ENCODE measurements around the gene GSN.

The GSN gene

DNA sequence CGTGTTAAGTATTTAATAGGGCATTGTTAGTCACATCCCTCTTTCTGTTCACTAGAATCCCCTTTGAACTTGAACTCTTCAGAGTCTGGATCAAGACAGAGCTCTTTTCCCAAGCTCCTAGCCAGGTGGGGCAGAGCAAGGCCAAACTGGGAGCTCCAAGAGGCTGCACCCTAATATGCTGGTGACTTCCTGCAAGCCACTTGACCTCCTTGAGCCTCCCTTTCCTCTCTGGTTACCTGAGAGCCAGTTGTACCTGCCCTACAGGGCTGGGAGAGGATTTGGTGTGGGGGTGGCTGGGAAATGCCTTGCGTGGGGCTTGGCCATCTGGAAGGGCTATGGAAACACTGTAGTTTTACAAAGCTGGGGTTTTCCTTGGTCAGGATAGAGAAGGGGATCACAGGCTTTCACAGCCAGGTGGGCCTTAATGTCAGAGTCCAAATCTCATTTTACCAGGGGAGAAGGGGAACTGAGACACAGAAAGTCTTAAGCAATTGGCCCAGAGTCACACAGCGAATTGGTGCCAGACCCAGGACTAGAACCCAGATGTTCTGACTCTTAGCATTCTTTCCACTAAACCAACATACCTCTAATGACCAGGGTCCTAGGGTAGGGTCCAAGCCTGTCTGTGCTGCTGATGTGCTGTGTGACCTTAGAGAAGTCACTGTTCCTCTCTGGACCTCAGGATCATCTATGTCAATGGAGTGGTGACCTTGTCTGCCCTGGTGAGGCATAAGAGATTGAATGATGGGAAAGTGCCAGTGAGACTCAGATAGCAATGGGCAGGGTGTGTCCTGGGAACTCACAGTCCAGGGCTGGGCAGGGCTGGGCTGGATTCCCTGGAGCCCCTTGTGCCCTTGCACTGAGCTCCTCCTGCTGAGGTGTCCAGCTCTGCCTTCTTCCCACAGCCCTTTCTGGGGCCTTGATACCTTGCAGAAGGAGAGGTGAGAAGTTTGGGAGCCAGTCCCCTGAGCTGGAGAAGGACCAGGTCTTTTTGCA, 35.8 kb downstream of the GSN start:
- DNase-seq (ENCODE audit: low spot score), result no peak

DNA sequence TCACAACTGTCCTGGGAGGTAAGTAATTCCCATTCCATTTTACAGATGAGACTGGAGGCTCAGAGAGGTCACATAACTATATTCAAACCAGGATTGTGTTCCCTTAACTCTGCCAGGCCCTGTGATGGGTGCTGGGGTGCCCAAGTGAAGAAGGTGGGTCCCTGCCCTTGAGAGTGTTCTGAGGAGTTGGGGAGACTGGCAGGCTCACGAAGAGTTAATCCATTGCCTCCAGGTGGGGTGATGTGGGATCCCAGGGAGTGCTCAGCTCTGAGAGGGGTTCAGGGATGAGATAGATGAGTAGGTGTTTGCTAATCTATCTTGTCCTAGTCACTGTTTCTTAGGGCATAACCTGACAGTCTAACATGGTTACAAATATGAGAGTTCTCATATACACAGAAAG, 36.7 kb downstream of the GSN start:
- DNase-seq (ENCODE audit: low spot score), result no peak

DNA sequence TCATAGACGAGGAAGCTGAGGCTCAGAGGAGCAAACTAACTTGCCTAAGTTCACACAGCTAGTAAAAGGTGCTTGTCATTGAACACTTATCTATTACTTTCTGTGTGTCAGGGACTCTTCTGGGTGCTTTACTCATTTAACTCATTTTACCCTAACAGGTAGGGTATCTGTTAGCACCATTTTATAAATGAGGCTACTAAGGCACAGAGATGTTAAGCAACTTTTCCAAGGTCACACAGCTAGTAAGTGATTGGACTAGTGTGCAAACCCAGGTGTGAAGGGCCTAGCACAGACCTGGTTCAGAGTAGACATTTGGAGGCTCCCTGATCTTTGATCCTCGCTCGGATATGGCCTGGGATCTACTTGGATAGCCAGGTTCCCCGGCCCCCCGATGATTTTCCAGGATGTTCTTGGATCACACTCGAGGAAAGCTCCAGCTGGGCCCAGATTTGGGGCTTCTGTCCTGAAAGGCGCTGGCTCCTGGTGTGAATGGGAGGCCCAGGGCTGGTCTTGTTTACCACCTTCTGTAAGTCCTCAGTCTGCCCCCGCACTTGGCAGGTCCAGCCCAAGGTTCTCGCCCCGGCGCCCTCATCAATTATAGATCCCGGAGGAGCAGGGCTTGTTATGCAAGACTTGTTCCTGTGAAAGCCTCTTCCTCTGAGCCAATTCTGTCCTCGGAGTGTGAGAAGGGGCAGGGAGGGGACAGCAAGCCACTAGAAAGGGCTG, 37.5 kb downstream of the GSN start:
- DNase-seq (ENCODE audit: low spot score), result no peak

DNA sequence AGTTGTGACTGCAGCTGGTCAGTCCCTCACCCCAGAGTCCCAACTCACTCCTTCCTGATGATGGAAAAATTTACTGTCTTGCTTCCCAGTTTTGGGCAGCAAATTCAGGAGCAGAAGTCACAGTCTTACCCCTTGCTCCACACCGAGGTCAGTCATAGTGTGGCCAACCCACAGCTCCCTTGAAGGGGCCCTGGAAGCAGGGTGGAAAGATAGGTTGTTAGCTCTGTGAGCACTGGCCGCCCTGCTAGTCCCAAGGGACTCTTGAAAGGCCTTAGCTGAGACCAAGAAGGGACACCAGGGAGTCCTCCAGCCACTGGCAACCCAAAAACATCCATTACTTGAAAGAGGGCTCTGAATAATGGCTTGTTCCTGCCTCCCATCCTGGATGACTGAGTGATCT, 40.0 kb downstream of the GSN start:
- DNase-seq (ENCODE audit: low spot score), result no peak

DNA sequence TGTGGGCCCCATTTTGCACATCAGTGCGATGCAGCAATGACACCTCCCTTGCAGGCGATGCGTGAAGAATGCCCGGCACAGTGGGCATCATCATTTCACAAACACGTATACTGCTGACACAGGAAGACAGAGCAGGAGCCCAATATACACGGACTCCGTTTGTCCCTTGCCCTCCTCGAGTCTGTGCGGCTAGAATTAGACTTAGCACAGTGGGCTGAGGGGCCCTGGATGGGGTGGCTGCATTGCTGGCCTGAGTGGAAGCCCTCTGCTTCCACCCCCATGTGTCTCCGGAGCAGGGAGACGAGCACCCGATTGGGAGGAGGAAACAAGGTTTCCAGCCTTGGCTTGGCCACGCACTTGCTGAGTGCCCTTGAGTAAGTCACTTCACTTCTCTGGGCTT, 40.8 kb downstream of the GSN start:
- no peak for DNase-seq (ENCODE audit: low spot score)

DNA sequence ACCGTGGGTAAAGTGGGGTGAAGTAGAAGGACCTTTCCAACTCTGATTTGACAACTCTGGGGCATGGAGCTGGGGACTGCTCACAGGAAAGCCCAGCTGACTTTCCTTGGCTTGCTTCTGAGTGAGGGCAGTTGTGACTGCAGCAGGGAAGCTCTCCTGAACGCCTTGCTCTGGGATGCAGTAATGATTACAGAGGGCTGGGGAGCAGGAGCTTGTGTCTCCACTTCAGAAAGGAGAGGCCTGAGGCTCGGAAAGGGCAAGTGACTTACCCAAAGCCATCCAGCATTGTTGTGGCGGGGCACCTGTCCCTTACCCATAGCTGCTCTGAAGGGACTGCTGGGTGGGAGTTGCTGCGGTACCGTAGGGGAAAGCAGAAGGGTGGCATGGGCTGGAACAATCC, 41.2 kb downstream of the GSN start:
- no peak for DNase-seq (ENCODE audit: low spot score)

DNA sequence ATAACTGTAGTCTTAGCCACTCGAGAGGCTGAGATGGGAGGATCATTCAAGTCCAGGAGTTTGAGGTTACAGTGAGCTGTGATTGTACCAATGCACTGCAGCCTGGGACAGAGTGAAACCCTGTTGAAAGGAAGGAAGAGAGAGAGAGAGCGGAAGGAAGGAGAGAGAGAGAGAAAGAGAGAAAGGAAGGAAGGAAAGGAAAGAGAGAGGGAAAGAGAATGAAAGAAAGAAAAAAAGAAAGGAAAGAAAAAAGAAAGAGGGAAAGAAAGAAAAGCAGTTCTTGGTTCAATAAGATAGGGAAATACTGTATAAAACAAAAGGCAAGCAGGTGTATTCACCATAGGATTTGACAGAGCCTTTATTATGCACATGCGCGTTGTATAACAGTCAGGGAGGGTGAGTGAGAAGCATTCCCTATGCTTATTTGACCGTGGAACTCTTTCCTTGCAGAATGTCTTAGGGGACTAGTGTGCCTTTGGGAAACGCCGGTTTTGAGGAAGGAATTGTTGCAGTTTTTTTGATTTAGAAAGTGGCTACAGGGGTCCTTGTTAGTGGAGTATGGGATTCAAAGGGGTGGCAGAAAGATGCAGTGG, 42.0 kb downstream of the GSN start:
- no peak for DNase-seq (ENCODE audit: low spot score)

DNA sequence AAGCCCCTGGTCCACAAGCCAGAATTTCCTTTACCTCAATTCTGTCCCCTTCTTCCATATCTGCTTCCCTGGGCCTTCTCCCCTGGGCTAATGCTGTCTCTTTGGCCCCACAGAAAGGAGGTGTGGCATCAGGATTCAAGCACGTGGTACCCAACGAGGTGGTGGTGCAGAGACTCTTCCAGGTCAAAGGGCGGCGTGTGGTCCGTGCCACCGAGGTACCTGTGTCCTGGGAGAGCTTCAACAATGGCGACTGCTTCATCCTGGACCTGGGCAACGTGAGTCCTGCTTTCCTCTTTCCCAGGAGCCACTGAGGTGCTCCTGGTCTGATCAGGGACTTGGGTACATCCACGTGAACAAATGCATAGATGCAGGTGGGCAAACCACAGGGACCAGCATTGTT, 42.6 kb downstream of the GSN start:
- DNase-seq (ENCODE audit: low spot score), result no peak

DNA sequence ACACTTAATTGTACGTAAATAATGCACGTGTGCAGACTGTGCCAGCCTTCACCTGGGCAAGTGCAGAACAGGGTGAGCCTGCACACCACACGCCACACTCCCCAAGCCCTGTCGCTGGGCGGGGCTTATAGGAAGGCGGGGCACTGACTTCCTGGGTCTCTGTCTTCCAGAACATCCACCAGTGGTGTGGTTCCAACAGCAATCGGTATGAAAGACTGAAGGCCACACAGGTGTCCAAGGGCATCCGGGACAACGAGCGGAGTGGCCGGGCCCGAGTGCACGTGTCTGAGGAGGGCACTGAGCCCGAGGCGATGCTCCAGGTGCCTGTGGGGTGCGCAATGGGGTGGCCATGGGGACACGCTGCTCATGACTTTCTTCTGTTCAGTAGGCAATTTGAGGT, 44.2 kb downstream of the GSN start:
- no peak for DNase-seq (ENCODE audit: low spot score)

DNA sequence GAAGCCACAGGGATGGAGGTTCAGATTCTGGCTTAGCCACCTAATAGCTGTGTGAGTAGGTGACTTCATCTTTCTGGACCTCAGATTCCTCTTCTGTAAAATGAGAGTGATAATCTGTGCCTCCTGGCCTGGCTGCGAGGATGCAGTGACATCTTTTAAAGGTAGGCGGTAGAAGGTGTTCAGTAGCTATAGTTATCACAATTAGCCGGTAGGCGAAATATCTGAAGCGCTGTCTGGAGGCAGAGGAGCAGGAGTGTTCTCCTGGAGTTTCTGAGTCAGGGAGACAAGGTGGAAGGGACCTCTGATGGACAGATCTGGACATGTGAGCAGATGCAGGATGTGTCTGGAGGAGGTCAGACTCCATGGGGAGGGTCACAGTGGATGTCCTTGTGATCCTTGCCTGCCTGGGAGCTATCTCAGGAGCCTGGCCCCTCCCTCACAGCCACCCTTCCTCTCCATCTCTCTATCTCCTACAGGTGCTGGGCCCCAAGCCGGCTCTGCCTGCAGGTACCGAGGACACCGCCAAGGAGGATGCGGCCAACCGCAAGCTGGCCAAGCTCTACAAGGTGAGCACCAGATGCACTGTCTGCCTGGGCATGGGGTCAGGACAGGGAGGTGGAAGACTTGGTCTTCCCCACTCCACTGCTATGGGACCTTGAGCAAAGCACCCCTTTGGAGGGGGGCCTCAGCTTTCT, 45.6 kb downstream of the GSN start:
- no peak for DNase-seq (ENCODE audit: low spot score)

DNA sequence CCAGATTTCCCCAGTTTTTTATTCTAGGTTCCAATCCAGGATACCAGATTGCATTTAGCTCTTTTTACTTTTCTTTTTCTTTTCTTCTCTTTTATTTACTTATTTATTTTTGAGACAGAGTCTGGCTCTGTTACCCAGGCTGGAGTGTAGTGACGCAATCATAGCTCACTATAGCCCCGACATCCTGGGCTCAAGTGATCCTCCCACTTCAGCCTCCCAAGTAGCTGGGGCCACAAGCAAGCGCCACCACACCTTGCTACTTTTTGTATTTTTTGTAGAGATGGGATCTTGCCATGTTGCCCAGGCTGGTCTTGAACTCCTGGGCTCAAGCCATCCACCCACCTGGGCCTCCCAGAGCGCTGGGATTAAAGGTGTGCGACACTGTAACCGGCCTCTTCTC, 48.4 kb downstream of the GSN start:
- no peak for DNase-seq (ENCODE audit: low spot score)

DNA sequence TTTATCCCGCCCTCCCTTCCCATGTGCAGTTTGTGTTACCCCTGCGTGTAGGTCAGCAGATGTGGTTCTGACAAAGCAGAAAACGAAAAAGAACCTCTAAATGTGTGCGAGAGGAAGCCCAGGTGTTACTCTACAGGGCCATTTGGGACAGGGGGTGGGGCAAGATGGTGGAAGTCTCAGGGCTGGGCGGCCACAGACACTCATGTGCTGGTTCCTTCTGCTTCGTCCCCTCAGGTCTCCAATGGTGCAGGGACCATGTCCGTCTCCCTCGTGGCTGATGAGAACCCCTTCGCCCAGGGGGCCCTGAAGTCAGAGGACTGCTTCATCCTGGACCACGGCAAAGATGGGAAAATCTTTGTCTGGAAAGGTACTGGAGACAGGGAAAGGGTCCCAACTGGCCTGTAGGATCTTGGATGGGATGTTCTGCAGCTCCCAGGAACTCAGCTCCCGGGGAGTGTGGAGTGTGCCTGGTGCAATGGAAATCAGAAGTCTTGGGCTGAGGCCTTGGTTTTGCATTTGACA, 49.0 kb downstream of the GSN start:
- no peak for DNase-seq (ENCODE audit: low spot score)

DNA sequence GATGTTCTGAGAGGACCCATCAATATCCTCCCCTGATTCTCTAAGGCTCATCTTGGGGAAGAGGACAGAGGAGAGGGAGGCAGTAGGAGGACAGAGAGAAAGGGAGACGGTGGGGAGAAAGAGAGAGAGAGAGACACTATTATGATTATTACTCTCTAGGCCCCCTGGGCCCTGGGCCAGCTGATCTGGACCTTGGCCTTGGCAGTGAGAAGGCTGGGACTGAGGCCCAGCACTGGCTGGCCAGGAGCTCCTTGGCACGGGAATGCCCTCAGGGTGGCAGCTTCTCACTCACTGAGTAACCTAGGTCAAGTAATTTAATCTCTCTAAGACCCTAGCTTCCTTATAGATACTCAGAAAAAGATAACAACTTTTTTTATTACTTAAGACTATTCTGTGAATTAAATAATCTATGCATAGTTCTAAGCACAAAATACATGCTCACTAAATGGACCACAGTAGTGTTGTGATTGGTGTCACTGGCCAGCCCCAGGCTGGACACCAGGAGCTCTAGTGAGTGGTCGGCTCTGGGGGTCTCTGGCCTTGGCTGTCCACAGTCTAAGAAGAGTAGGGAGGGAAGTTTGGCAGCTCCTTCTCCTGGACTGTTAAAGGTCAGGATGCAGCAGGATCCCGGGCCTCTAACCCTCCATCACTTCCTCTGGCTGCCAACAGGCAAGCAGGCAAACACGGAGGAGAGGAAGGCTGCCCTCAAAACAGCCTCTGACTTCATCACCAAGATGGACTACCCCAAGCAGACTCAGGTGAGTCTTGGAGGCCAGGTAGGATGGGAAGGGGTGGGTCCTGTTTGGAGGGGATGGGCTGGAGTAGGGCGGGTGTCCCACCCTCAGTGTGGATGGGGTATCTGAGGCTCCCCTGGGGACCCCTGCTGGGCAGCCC, 50.0 kb downstream of the GSN start:
- DNase-seq (ENCODE audit: low spot score), result no peak

DNA sequence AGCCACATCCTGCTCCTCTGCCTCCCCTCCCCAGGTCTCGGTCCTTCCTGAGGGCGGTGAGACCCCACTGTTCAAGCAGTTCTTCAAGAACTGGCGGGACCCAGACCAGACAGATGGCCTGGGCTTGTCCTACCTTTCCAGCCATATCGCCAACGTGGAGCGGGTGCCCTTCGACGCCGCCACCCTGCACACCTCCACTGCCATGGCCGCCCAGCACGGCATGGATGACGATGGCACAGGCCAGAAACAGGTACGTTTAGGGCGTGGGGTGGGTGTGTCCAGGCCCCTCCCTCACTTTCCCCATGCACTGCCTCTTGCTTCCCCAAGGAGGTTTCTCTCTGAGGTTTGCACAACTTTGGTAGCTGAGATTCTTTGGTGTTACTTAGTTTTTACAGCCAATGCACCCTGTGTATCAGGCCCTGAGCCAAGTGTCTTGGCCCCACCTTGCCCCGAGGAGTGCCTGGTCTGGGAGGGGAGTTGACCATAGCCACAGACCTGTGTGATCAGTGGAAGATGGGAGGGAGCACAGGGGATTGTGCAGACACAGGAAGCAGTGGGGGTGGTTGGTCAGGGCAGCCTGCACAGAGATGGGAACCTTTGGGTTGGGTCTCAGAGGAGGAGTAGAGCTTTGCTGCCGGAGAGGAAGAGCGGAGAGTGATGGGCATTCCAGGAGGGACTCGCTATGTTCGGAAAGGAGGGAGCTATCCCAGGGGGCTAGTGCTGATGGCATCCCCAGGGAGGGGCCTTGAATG, 50.8 kb downstream of the GSN start:
- no peak for DNase-seq (ENCODE audit: low spot score)

DNA sequence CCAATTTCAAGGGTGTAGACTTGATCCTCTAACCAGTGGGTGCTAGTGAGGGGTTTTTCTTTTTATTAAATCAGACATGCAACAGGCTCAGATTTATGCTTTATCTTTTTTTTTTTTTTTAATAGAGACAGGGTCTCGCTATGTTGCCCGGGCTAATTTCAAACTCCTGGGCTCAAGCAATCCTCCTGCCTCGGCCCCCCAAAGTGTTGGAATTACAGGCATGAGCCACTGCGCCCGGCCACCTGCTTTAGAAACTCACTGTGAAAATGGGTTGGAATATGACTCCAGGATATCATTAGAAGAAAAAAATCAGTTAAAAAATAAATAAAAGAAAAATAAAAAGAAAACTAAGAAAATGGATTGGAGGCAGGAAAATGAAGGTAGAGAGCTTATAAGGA, 51.4 kb downstream of the GSN start:
- DNase-seq (ENCODE audit: low spot score), result no peak

DNA sequence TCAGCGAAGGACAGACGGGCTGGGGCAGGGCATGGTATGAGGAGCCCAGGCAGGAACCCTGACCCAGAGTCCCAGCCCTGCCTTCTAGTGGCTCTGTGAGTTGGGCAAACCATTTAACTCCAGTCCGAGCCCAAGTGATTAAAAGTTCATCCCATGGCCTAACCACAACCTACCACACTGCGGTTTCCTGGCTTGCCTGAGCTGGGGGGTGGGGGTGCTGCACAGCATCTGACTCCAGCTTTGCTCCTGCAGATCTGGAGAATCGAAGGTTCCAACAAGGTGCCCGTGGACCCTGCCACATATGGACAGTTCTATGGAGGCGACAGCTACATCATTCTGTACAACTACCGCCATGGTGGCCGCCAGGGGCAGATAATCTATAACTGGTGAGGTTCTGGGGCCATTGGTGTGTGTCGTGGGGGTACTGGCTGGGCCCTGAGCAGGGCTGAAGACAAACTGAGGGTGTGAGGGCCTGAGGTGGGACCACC, 53.1 kb downstream of the GSN start:
- no peak for DNase-seq (ENCODE audit: low spot score)

DNA sequence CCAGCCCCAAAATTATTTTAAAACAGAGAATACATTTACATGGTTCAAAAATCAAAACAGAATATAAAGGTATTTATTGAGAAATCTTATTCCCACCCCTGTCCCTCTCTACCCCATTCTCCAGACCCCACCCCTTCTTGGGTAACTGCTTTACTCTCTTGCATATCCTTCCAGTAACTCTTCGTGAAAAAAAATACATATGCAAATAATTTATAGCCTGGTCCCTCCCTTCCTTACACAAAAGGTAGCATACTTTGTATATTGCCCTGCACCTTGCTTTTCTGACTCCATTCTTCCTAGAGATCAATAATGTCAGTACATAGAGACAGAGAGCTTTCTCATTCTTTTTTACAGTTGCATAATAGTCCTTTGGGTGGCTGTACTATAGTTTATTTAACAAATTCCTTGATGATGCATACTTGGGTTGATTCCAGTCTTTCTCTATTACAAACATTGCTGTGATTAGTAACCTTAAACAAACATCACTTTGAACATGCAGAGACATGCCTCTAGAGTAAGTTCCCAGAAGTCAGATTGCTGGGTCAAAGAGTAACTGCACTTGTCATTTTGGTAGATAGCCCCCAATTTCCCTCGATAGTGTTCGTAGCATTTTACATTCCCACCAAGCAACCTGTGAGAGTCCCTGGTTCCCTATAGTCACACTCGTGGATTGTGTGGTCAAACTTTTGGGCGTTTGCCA, 54.2 kb downstream of the GSN start:
- no peak for DNase-seq (ENCODE audit: low spot score)

DNA sequence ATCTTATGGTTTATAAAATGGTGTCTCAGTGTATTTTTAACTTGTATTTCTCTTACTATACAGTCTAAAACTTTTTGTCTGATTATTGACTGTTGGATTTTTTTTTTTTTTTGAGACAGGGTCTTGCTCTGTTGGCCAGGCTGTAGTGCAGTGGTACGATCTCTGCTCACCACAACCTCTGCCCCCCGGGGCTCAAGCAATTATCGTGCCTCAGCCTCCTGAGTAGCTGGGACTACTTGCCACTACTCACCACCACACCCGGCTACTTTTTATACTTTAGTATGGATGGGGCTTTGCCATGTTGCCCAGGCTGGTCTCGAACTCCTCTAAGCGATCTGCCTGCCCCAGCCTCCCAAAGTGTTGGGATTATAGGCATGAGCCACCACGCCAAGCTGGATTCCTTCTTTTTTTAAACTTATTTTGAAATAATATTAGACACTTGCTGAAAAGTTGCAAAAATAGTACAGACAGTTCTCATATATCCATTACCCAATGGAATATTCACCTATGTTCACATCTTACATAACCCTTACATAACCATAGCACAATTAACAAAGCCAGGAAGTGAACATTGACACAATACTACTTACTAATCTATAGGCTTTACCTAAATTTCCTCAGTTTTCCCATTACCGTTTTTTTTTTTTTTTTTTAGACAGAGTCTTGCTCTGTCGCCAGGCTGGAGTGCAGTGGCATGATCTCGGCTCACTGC, 54.9 kb downstream of the GSN start:
- DNase-seq (ENCODE audit: low spot score), result no peak
